HepG2 (cell line): Measurements from ENCODE around the gene ZFP69. TPM values are rescaled to one million over a fixed set of nuclear protein-coding genes. Genes with fewer than 3 reads are reported as not detected.

Experiments used
- ATAC-seq: fragments of 200-7000 bp; cut with Tn5 transposase; 3 replicates; pipeline ENCODE4 v1.9.1; 2020; ENCODE audit warnings: mild to moderate bottlenecking, moderate library complexity
- BruUV-seq: library from RNA; stranded (reverse); fragments of 400-500 nt; replicated peaks from 2 replicates; lab custom pipeline; 2021; lab: Mats Ljungman, UMichigan
- CTCF ChIA-PET: fragments of 300-600 bp; formaldehyde crosslinking; extraction: SDS; loops from one replicate; lab custom pipeline; 2021; ENCODE audit warnings: low total read pairs, inconsistent platforms, low intra/inter-chr PET ratio; lab: Yijun Ruan, JAX
- POLR2A ChIA-PET: fragments of 350-600 bp; sonication (Branson Sonifier 250); formaldehyde crosslinking; loops from one replicate; lab custom pipeline; 2020; ENCODE audit warnings: antibody characterized with exemption, inconsistent platforms; lab: Yijun Ruan, JAX
- DNase-seq: peaks from one replicate; pipeline ENCODE4 v3.0.0-alpha.2; 2015; ENCODE audit warnings: low spot score
- FAIRE-seq: peaks from 3 replicates; lab custom pipeline; 2011; peaks lifted over from hg19 to GRCh38; lab: Jason Lieb, UNC
- H2AFZ ChIP-seq: one replicate; pipeline ENCODE4 v1.6.1; 2011; ENCODE audit warnings: low read length, inconsistent platforms
- H3K27ac ChIP-seq: fragments of 300-600 bp; 3 replicates; pipeline ENCODE4 v1.8.0; 2011; ENCODE audit warnings: mixed run types, mild to moderate bottlenecking, mixed read lengths, low read length, inconsistent platforms; ENCODE audit not compliant: insufficient read depth; ENCODE audit errors: extremely low read length
- H3K27me3 ChIP-seq, 2 experiments: fragments of 200-600 bp in 1 of 2; 2 replicates in 1 of 2; 3 replicates in 1 of 2; pipeline versions ENCODE4 v1.6.0 to v1.8.0; 2011; ENCODE audit warnings: low read length in 2 of 2, mild to moderate bottlenecking in 2 of 2, moderate library complexity in 2 of 2, inconsistent platforms in 1 of 2; ENCODE audit not compliant: insufficient read depth in 2 of 2, control insufficient read depth in 1 of 2
- H3K36me3 ChIP-seq, 2 experiments: fragments of 200-600 bp in 1 of 2; replicated peaks in 1 of 2; 2 replicates in 1 of 2; 3 replicates in 1 of 2; pipeline versions ENCODE4 v1.5.1 to v1.8.0; 2011; ENCODE audit warnings: low read length in 2 of 2, inconsistent platforms in 1 of 2; ENCODE audit not compliant: insufficient read depth in 2 of 2, control insufficient read depth in 1 of 2
- H3K4me1 ChIP-seq: 2 replicates; pipeline ENCODE4 v1.5.1; 2012; ENCODE audit warnings: low read length, inconsistent platforms; ENCODE audit not compliant: insufficient read depth
- H3K4me2 ChIP-seq: 2 replicates; pipeline ENCODE4 v1.6.0; 2011; ENCODE audit warnings: low read depth, low read length, inconsistent platforms
- H3K4me3 ChIP-seq, 3 experiments: fragments of 200-600 bp in 1 of 3; sonication (generic), shearing (Covaris generic) in 1 of 3; replicated peaks in 1 of 3; 2 replicates each; pipeline ENCODE4 v1.5.1; 2011 to 2016; ENCODE audit warnings: low read length in 3 of 3, inconsistent platforms in 2 of 3, low read depth in 2 of 3, mild to moderate bottlenecking in 2 of 3, control low read depth in 1 of 3, mixed read lengths in 1 of 3; ENCODE audit not compliant: insufficient read depth in 1 of 3
- H3K79me2 ChIP-seq: one replicate; pipeline ENCODE4 v1.6.1; 2011; ENCODE audit warnings: low read length, inconsistent platforms; ENCODE audit not compliant: insufficient read depth
- H3K9ac ChIP-seq: 2 replicates; pipeline ENCODE4 v1.6.0; 2011; ENCODE audit warnings: mild to moderate bottlenecking, low read depth, low read length, inconsistent platforms; ENCODE audit not compliant: insufficient read depth
- H3K9me3 ChIP-seq: 2 replicates; pipeline ENCODE4 v1.5.1; 2012; ENCODE audit warnings: mild to moderate bottlenecking, low read length
- H4K20me1 ChIP-seq: 2 replicates; pipeline ENCODE4 v1.6.0; 2011; ENCODE audit warnings: inconsistent platforms, mild to moderate bottlenecking, low read length, moderate library complexity; ENCODE audit not compliant: insufficient read depth
- ESRRA ChIP-seq: sonication (generic); formaldehyde crosslinking; IDR thresholded peaks from 2 replicates; pipeline ENCODE4 v1.5.1; 2020; ENCODE audit warnings: mild to moderate bottlenecking, low read depth, missing genetic modification reagents
- KLF6 ChIP-seq: IDR thresholded peaks from 2 replicates; pipeline ENCODE4 v1.8.0; 2016; ENCODE audit warnings: missing biosample characterization, missing genetic modification reagents
- PITX1 ChIP-seq: sonication (generic); formaldehyde crosslinking; IDR thresholded peaks from 2 replicates; pipeline ENCODE4 v1.5.1; 2020; ENCODE audit warnings: mild to moderate bottlenecking, missing genetic modification reagents
- RBAK ChIP-seq: sonication (generic); formaldehyde crosslinking; IDR thresholded peaks from 2 replicates; pipeline ENCODE4 v1.5.1; 2020; ENCODE audit warnings: mild to moderate bottlenecking, missing genetic modification reagents
- ZNF547 ChIP-seq: sonication (generic); formaldehyde crosslinking; IDR thresholded peaks from 2 replicates; pipeline ENCODE4 v1.5.1; 2020; ENCODE audit warnings: mild to moderate bottlenecking, missing genetic modification reagents
- ZNF569 ChIP-seq: sonication (generic); formaldehyde crosslinking; IDR thresholded peaks from 2 replicates; pipeline ENCODE4 v1.5.0; 2020; ENCODE audit warnings: mild to moderate bottlenecking, missing genetic modification reagents, moderate library complexity, borderline replicate concordance
- ZSCAN20 ChIP-seq: sonication (generic); formaldehyde crosslinking; IDR thresholded peaks from 2 replicates; pipeline ENCODE4 v1.4.0; 2020; ENCODE audit warnings: missing genetic modification reagents, mild to moderate bottlenecking, borderline replicate concordance
- WGBS: methylation state at CpG from one replicate; pipeline ENCODE4 v1.1.6; 2017; ENCODE audit warnings: low lambda C conversion rate; 5-methylcytosine and 5-hydroxymethylcytosine counted together
- in situ Hi-C: cut with HindIII; loops from 2 replicates; pipeline ENCODE4 v1.10.0; 2017; ENCODE audit warnings: low pct_unique_long_range_greater_than_20kb; ENCODE audit not compliant: extremely low pct_ligation_motif_present
- intact Hi-C: fragments of 100-400 bp; cut with micrococcal nuclease; formaldehyde crosslinking; loops from one replicate; pipeline ENCODE4 v1.10.0; 2022; ENCODE audit not compliant: unreplicated experiment
- polyA plus RNA-seq, 8 experiments: library from polyadenylated mRNA; depleted of rRNA in 3 of 8; stranded (reverse) in 7 of 8; unstranded in 1 of 8; fragments of >200 nt; fragmentation: Illumina TruSeq in 4 of 8; extraction: Trizol in 4 of 8; gene quantifications; 2 replicates each; pipeline versions ENCODE4 v1.2.1 to v1.2.3, GENCODE V29; 2011 to 2016; ENCODE audit warnings: low read depth in 4 of 8, missing spikeins in 1 of 8, mixed read lengths in 1 of 8; ENCODE audit not compliant: insufficient read depth in 1 of 8
- total RNA-seq, 5 experiments: library from RNA; depleted of rRNA; stranded (reverse); fragments of >200 nt; fragmentation: Illumina TruSeq; extraction: Trizol; gene quantifications; 2 replicates each; pipeline ENCODE4 v1.2.3, GENCODE V29; 2016; ENCODE audit warnings: low read depth in 1 of 5
- TF ChIP-seq, protein P1 (sequence below): sonication (generic); formaldehyde crosslinking; IDR thresholded peaks from 2 replicates; pipeline ENCODE4 v1.4.0; 2020; ENCODE audit warnings: low read depth, mild to moderate bottlenecking, missing genetic modification reagents
- TF ChIP-seq, protein P2 (sequence below): sonication (generic); formaldehyde crosslinking; IDR thresholded peaks from 2 replicates; pipeline ENCODE4 v1.4.0; 2020; ENCODE audit warnings: missing genetic modification reagents
- TF ChIP-seq, protein P3 (sequence below): sonication (generic); formaldehyde crosslinking; IDR thresholded peaks from 2 replicates; pipeline ENCODE4 v1.4.0; 2020; ENCODE audit warnings: missing genetic modification reagents, low read depth, mild to moderate bottlenecking, borderline replicate concordance
- TF ChIP-seq, protein P4 (sequence below): IDR thresholded peaks from 2 replicates; pipeline ENCODE4 v1.4.0; 2020; ENCODE audit warnings: mild to moderate bottlenecking, missing genetic modification reagents
- TF ChIP-seq, protein P5 (sequence below): sonication (generic); formaldehyde crosslinking; IDR thresholded peaks from 2 replicates; pipeline ENCODE4 v1.5.0; 2020; ENCODE audit warnings: missing genetic modification reagents

The ZFP69 gene
- total and polyA plus RNA-seq, 2 of the 13 experiments (the other 11 are each of a cell fraction or from before 2014, with no cell fraction given): 2.6 to 5.6 TPM

DNA sequence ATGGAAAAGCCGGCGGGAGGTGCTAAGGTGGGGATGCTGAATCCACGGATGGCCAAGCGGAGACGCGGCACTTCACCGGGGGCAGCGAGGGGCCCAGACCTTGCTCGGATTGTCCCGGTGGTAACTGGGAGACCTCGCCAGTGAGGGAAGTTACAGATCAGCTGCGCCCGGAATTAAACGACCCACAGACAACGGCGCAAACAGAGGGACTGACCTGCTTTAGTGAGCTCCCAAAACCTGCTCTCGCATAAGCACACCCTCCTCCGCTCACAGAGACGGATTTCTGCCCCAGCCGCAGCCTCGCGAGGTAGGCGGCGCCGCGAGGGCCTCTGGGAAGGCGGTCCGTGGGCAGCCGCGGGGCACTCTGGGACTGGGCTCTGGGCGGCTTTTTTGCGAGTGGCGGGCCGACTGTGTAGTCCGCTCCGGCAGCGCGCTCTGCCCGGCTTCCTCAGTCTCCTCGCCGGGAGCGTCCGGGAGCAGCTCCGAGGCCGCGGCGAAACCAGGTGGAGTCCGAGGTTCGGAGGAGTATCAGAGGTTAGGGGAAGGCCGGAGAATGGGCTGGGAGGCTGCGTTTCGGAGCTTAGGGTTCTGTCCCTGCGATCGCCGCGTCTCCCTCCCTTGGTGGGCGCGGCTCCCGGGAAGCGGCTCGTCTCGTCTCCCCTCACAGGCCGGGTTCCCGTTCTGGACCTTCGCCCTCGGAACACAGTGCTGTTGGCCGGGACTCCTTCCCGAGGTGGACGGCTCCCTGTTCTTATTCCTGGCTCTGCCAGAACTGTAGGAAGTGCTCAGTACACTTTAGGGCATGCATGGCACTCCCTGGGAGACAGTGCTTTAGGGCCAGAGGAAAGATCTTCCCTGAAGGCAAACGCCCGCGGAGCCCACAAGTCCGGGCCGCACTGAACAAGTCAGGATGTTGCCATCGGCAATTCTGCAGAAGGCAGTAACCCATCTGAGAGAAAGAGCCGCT, 31.6 kb downstream of the ZFP69 start, which contains the start of gene EXO5 (continued):
- peak; percentile 90; the same call in 1 of the 2 replicates for TF ChIP-seq ZSCAN20 (CRISPR knock-in tag)
- TF ChIP-seq ZNF569: no peak
- 0 out of 2 replicates have a peak, but pooled peaks have one; percentile 45 for TF ChIP-seq ESRRA

DNA sequence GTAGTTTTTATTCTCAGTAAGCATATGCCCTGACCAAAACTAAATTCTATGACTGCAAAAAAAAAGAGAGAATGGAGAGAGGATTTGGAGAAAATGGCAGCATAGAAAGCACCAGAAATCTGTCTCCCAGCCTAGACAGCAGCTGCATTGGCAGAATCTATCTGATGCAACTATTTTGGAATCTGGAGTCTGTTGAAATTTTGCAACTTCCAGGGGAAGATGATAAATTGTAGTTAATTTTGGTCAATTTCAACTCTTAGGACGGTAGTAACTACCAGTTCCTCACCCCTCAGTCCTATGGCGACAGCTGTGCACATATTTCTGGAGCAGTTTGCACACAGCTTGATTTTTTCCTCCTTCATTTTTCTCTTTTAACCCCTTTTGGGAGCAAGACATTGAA, 42.4 kb downstream of the ZFP69 start:
- Histone ChIP-seq H3K27me3 (no peaks in the 10 kb centered on the region), H4K20me1 (0 out of 2 replicates have a peak, but pooled peaks cover 2% of the 10 kb centered on the region), H3K9ac (no peak overlapping the region), H3K79me2 (no peaks in the 10 kb centered on the region), H3K4me3 (no peak overlapping the region), H3K36me3 (peaks cover 7 to 11% of the 10 kb centered on the region in 2 experiments; a peak in 4 of 5 replicates), H3K4me1 (no peaks in the 10 kb centered on the region), H3K9me3 (no peaks in the 10 kb centered on the region), H3K27ac (no peak overlapping the region), H3K4me2 (no peak overlapping the region), H2AFZ (no peak overlapping the region)
- POLR2A ChIA-PET: no interaction called here
- in situ Hi-C loops (no loop called here), intact Hi-C loops (no loop called here)
- BruUV-seq: no TSS peak
- FAIRE-seq (no peak), DNase-seq (no peak), ATAC-seq (no peak)
- CTCF ChIA-PET: no interaction called here
- WGBS: 65% methylated on average over 2 of the region's 2 CpGs
- TF ChIP-seq, protein P1, sequence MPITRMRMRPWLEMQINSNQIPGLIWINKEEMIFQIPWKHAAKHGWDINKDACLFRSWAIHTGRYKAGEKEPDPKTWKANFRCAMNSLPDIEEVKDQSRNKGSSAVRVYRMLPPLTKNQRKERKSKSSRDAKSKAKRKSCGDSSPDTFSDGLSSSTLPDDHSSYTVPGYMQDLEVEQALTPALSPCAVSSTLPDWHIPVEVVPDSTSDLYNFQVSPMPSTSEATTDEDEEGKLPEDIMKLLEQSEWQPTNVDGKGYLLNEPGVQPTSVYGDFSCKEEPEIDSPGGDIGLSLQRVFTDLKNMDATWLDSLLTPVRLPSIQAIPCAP (CRISPR knock-in tag): no peak
- TF ChIP-seq, protein P2, sequence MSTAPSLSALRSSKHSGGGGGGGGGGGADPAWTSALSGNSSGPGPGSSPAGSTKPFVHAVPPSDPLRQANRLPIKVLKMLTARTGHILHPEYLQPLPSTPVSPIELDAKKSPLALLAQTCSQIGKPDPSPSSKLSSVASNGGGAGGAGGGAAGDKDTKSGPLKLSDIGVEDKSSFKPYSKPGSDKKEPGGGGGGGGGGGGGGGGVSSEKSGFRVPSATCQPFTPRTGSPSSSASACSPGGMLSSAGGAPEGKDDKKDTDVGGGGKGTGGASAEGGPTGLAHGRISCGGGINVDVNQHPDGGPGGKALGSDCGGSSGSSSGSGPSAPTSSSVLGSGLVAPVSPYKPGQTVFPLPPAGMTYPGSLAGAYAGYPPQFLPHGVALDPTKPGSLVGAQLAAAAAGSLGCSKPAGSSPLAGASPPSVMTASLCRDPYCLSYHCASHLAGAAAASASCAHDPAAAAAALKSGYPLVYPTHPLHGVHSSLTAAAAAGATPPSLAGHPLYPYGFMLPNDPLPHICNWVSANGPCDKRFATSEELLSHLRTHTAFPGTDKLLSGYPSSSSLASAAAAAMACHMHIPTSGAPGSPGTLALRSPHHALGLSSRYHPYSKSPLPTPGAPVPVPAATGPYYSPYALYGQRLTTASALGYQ: no peak
- TF ChIP-seq, protein P3, sequence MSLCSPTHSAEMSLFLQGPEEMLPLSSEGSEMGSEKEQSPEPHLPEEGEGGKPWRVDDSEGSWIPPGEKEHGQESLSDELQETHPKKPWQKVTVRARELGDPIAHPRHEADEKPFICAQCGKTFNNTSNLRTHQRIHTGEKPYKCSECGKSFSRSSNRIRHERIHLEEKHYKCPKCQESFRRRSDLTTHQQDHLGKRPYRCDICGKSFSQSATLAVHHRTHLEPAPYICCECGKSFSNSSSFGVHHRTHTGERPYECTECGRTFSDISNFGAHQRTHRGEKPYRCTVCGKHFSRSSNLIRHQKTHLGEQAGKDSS (CRISPR knock-in tag): no peak
- TF ChIP-seq PITX1 (no peak), RBAK (no peak), ZNF547 (no peak), KLF6 (CRISPR knock-in tag) (no peak)
- TF ChIP-seq, protein P4, sequence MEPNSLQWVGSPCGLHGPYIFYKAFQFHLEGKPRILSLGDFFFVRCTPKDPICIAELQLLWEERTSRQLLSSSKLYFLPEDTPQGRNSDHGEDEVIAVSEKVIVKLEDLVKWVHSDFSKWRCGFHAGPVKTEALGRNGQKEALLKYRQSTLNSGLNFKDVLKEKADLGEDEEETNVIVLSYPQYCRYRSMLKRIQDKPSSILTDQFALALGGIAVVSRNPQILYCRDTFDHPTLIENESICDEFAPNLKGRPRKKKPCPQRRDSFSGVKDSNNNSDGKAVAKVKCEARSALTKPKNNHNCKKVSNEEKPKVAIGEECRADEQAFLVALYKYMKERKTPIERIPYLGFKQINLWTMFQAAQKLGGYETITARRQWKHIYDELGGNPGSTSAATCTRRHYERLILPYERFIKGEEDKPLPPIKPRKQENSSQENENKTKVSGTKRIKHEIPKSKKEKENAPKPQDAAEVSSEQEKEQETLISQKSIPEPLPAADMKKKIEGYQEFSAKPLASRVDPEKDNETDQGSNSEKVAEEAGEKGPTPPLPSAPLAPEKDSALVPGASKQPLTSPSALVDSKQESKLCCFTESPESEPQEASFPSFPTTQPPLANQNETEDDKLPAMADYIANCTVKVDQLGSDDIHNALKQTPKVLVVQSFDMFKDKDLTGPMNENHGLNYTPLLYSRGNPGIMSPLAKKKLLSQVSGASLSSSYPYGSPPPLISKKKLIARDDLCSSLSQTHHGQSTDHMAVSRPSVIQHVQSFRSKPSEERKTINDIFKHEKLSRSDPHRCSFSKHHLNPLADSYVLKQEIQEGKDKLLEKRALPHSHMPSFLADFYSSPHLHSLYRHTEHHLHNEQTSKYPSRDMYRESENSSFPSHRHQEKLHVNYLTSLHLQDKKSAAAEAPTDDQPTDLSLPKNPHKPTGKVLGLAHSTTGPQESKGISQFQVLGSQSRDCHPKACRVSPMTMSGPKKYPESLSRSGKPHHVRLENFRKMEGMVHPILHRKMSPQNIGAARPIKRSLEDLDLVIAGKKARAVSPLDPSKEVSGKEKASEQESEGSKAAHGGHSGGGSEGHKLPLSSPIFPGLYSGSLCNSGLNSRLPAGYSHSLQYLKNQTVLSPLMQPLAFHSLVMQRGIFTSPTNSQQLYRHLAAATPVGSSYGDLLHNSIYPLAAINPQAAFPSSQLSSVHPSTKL (CRISPR knock-in tag): no peak
- TF ChIP-seq, protein P5, sequence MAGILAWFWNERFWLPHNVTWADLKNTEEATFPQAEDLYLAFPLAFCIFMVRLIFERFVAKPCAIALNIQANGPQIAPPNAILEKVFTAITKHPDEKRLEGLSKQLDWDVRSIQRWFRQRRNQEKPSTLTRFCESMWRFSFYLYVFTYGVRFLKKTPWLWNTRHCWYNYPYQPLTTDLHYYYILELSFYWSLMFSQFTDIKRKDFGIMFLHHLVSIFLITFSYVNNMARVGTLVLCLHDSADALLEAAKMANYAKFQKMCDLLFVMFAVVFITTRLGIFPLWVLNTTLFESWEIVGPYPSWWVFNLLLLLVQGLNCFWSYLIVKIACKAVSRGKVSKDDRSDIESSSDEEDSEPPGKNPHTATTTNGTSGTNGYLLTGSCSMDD (CRISPR knock-in tag): no peak
